ENCODE data around the gene C2CD4C.
A peak's percentile ranks its signal among the peaks of the same experiment; 100 is the strongest.
"Not testable (repeated sequence)": the region's sequence is repeated elsewhere in the genome, so short reads cannot be mapped to it uniquely, and the experiment has no call there.

The C2CD4C gene

GRCh38 chr19:422213-422916 lies 13.4 kb upstream of the C2CD4C start:
- H3K27me3 ChIP-seq (ENCODE audit: control insufficient read depth, insufficient read depth, low read length) = no peaks in the 10 kb centered on the region
- peaks cover 4% of the 10 kb centered on the region for H3K36me3 ChIP-seq (ENCODE audit: control insufficient read depth, insufficient read depth, low read length)
- H3K4me3 ChIP-seq (ENCODE audit: low read depth, low read length) = no peak overlapping the region
- no peak overlapping the region for H3K9ac ChIP-seq (ENCODE audit: low read depth, low read length)
- H3K9me3 ChIP-seq (ENCODE audit: control insufficient read depth, insufficient read depth, low read length) = no peaks in the 10 kb centered on the region
- H3K4me1 ChIP-seq (ENCODE audit: control insufficient read depth, insufficient read depth, low read length) = peaks cover 2% of the 10 kb centered on the region

GRCh38 chr19:419721-420515 lies 11.0 kb upstream of the C2CD4C start:
- Histone ChIP-seq H3K4me1 (ENCODE audit: control insufficient read depth, insufficient read depth, low read length) (peaks cover 3% of the 10 kb centered on the region), H3K36me3 (ENCODE audit: control insufficient read depth, insufficient read depth, low read length) (peaks cover 4% of the 10 kb centered on the region), H3K9me3 (ENCODE audit: control insufficient read depth, insufficient read depth, low read length) (no peaks in the 10 kb centered on the region), H3K27me3 (ENCODE audit: control insufficient read depth, insufficient read depth, low read length) (no peaks in the 10 kb centered on the region), H3K4me3 (ENCODE audit: low read depth, low read length) (no peak overlapping the region), H3K9ac (ENCODE audit: low read depth, low read length) (no peak overlapping the region)

- Histone ChIP-seq H3K36me3 (ENCODE audit: control insufficient read depth, insufficient read depth, low read length) (peaks cover 2% of the 10 kb centered on the region), H3K9me3 (ENCODE audit: control insufficient read depth, insufficient read depth, low read length) (no peaks in the 10 kb centered on the region), H3K9ac (ENCODE audit: low read depth, low read length) (no peak overlapping the region), H3K27me3 (ENCODE audit: control insufficient read depth, insufficient read depth, low read length) (no peaks in the 10 kb centered on the region), H3K4me1 (ENCODE audit: control insufficient read depth, insufficient read depth, low read length) (peaks cover 3% of the 10 kb centered on the region), H3K4me3 (ENCODE audit: low read depth, low read length) (no peak overlapping the region)
These were observed 10.1 kb upstream of the C2CD4C start for GRCh38 chr19:418761-419671.

- Histone ChIP-seq H3K9ac (ENCODE audit: low read depth, low read length) (no peak overlapping the region), H3K27me3 (ENCODE audit: control insufficient read depth, insufficient read depth, low read length) (no peaks in the 10 kb centered on the region), H3K4me1 (ENCODE audit: control insufficient read depth, insufficient read depth, low read length) (peaks cover 13% of the 10 kb centered on the region), H3K36me3 (ENCODE audit: control insufficient read depth, insufficient read depth, low read length) (no peaks in the 10 kb centered on the region), H3K4me3 (ENCODE audit: low read depth, low read length) (no peak overlapping the region), H3K9me3 (ENCODE audit: control insufficient read depth, insufficient read depth, low read length) (no peaks in the 10 kb centered on the region)
These were observed 7.5 kb upstream of the C2CD4C start for GRCh38 chr19:416416-416815.

GRCh38 chr19:415292-415691 lies 6.3 kb upstream of the C2CD4C start:
- Histone ChIP-seq H3K9ac (ENCODE audit: low read depth, low read length) (no peak overlapping the region), H3K27me3 (ENCODE audit: control insufficient read depth, insufficient read depth, low read length) (peaks cover under 1% of the 10 kb centered on the region), H3K4me3 (ENCODE audit: low read depth, low read length) (no peak overlapping the region), H3K4me1 (ENCODE audit: control insufficient read depth, insufficient read depth, low read length) (peaks cover 14% of the 10 kb centered on the region), H3K9me3 (ENCODE audit: control insufficient read depth, insufficient read depth, low read length) (no peaks in the 10 kb centered on the region), H3K36me3 (ENCODE audit: control insufficient read depth, insufficient read depth, low read length) (no peaks in the 10 kb centered on the region)

- no peaks in the 10 kb centered on the region for H3K36me3 ChIP-seq (ENCODE audit: control insufficient read depth, insufficient read depth, low read length)
- peaks cover 2% of the 10 kb centered on the region for H3K27me3 ChIP-seq (ENCODE audit: control insufficient read depth, insufficient read depth, low read length)
- H3K4me3 ChIP-seq (ENCODE audit: low read depth, low read length) = no peak overlapping the region
- peaks cover 14% of the 10 kb centered on the region for H3K4me1 ChIP-seq (ENCODE audit: control insufficient read depth, insufficient read depth, low read length)
- H3K9me3 ChIP-seq (ENCODE audit: control insufficient read depth, insufficient read depth, low read length) = no peaks in the 10 kb centered on the region
- no peak overlapping the region for H3K9ac ChIP-seq (ENCODE audit: low read depth, low read length)
These were observed 4.9 kb upstream of the C2CD4C start for GRCh38 chr19:413756-414420.

GRCh38 chr19:412356-413355 lies 3.7 kb upstream of the C2CD4C start:
- no peaks in the 10 kb centered on the region for H3K9me3 ChIP-seq (ENCODE audit: control insufficient read depth, insufficient read depth, low read length)
- H3K4me1 ChIP-seq (ENCODE audit: control insufficient read depth, insufficient read depth, low read length) = peaks cover 14% of the 10 kb centered on the region
- H3K9ac ChIP-seq (ENCODE audit: low read depth, low read length) = no peak overlapping the region
- peaks cover 2% of the 10 kb centered on the region for H3K36me3 ChIP-seq (ENCODE audit: control insufficient read depth, insufficient read depth, low read length)
- H3K4me3 ChIP-seq (ENCODE audit: low read depth, low read length) = no peak overlapping the region
- peaks cover 2% of the 10 kb centered on the region for H3K27me3 ChIP-seq (ENCODE audit: control insufficient read depth, insufficient read depth, low read length)

GRCh38 chr19:411723-412355 lies 2.9 kb upstream of the C2CD4C start:
- Histone ChIP-seq H3K36me3 (ENCODE audit: control insufficient read depth, insufficient read depth, low read length) (peaks cover 7% of the 10 kb centered on the region), H3K27me3 (ENCODE audit: control insufficient read depth, insufficient read depth, low read length) (peaks cover 2% of the 10 kb centered on the region), H3K4me3 (ENCODE audit: low read depth, low read length) (peak overlapping the region; percentile 30), H3K9ac (ENCODE audit: low read depth, low read length) (no peak overlapping the region), H3K9me3 (ENCODE audit: control insufficient read depth, insufficient read depth, low read length) (no peaks in the 10 kb centered on the region), H3K4me1 (ENCODE audit: control insufficient read depth, insufficient read depth, low read length) (peaks cover 10% of the 10 kb centered on the region)

- H3K27me3 ChIP-seq (ENCODE audit: control insufficient read depth, insufficient read depth, low read length); H3K4me3 ChIP-seq (ENCODE audit: low read depth, low read length); H3K9ac ChIP-seq (ENCODE audit: low read depth, low read length); H3K9me3 ChIP-seq (ENCODE audit: control insufficient read depth, insufficient read depth, low read length); H3K36me3 ChIP-seq (ENCODE audit: control insufficient read depth, insufficient read depth, low read length): not testable (repeated sequence)
- H3K4me1 ChIP-seq (ENCODE audit: control insufficient read depth, insufficient read depth, low read length) = peaks cover 10% of the 10 kb centered on the region
These were observed 2.3 kb upstream of the C2CD4C start for GRCh38 chr19:411121-411722.

- Histone ChIP-seq H3K4me1 (ENCODE audit: control insufficient read depth, insufficient read depth, low read length) (peaks cover 10% of the 10 kb centered on the region), H3K9me3 (ENCODE audit: control insufficient read depth, insufficient read depth, low read length) (no peaks in the 10 kb centered on the region), H3K27me3 (ENCODE audit: control insufficient read depth, insufficient read depth, low read length) (peaks cover 2% of the 10 kb centered on the region), H3K4me3 (ENCODE audit: low read depth, low read length) (no peak overlapping the region), H3K36me3 (ENCODE audit: control insufficient read depth, insufficient read depth, low read length) (peaks cover 11% of the 10 kb centered on the region), H3K9ac (ENCODE audit: low read depth, low read length) (no peak overlapping the region)
These were observed 1.4 kb upstream of the C2CD4C start for GRCh38 chr19:410243-410781.
